ENCODE data around the gene C5orf34. TPM values are rescaled to one million over a fixed set of nuclear protein-coding genes. Genes with fewer than 3 reads are reported as not detected.

Gene C5orf34
- total and polyA plus RNA-seq, 4 donors, result 1.1 to 5.9 (median 1.6) TPM

DNA sequence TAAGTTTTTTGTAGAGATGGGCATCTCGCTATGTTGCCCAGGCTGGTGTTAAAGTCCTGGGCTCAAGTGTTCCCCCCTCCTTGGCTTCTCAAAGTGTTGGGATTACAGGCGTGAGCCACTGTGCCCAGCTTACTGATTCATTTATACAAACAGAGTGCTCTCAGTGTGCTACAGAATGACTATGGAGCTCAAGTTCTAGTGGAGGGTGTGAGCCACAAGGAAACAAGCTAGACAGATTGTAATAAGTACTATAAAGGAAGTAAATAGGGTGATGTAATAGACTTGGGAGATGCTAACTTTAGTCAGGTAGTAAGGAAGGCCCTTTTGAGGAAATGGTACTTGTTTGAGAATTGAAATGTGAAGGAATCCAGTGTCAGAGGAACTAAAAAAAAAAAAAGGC is 29.5 kb downstream of the C5orf34 start:
- no peaks in the 10 kb centered on the region for H3K36me3 ChIP-seq (ENCODE audit: control insufficient read depth in 4 of 4, insufficient read depth in 4 of 4, low read length in 4 of 4)
- DNase-seq, result no peak
- no peak overlapping the region for H3K9ac ChIP-seq (ENCODE audit: insufficient read depth in 1 of 2, low read length in 2 of 2)
- no peaks in the 10 kb centered on the region for H3K27me3 ChIP-seq (ENCODE audit: control insufficient read depth in 3 of 3, insufficient read depth in 3 of 3, low read length in 2 of 3)
- TF ChIP-seq CTCF (IDR thresholded peaks at IDR 0.05; ENCODE audit: control extremely low read depth, extremely low read depth), result no peak
- ATAC-seq (ENCODE audit: insufficient read depth, low FRiP score), result peak; percentile 7
- peaks cover 0 to 18% (median 4%) of the 10 kb centered on the region in 5 donors for H3K4me1 ChIP-seq (ENCODE audit: control insufficient read depth in 5 of 5, insufficient read depth in 5 of 5, low read length in 5 of 5)
- WGBS, 2 donors, result 81 to 92% methylated on average over 2 of the region's 2 CpGs
- no peak overlapping the region for H3K4me3 ChIP-seq
- no peaks in the 10 kb centered on the region for H3K9me3 ChIP-seq (ENCODE audit: control insufficient read depth in 4 of 4, insufficient read depth in 3 of 4, low read length in 3 of 4)
- H3K27ac ChIP-seq (ENCODE audit: low read depth in 1 of 2, low read length in 1 of 2), result peak overlapping the region in 1 of 2 donors; percentile 53

- DNase-seq (peak; percentile 92 to 93 (median 93)), ATAC-seq (ENCODE audit: insufficient read depth, low FRiP score) (peak; percentile 75)
- peak; percentile 49 for TF ChIP-seq CTCF (IDR thresholded peaks at IDR 0.05; ENCODE audit: control extremely low read depth, extremely low read depth)
- H3K27me3 ChIP-seq (ENCODE audit: control insufficient read depth in 3 of 3, insufficient read depth in 3 of 3, low read length in 2 of 3), result no peaks in the 10 kb centered on the region
- H3K9ac ChIP-seq (ENCODE audit: insufficient read depth in 1 of 2, low read length in 2 of 2), result peak overlapping the region; percentile 96 to 97
- peaks cover 0 to 18% (median 4%) of the 10 kb centered on the region in 5 donors for H3K4me1 ChIP-seq (ENCODE audit: control insufficient read depth in 5 of 5, insufficient read depth in 5 of 5, low read length in 5 of 5)
- peak overlapping the region; percentile 68 for H3K4me3 ChIP-seq
- H3K27ac ChIP-seq (ENCODE audit: low read depth in 1 of 2, low read length in 1 of 2), result peak overlapping the region; percentile 91 to 100
- WGBS, 2 donors, result 3 to 4% methylated on average over 32 of the region's 32 CpGs
- H3K36me3 ChIP-seq (ENCODE audit: control insufficient read depth in 4 of 4, insufficient read depth in 4 of 4, low read length in 4 of 4), result no peaks in the 10 kb centered on the region
- no peaks in the 10 kb centered on the region for H3K9me3 ChIP-seq (ENCODE audit: control insufficient read depth in 4 of 4, insufficient read depth in 3 of 4, low read length in 3 of 4)
Observed at GRCh38 chr5:43484106-43484849, 30.7 kb downstream of the C5orf34 start.

DNA sequence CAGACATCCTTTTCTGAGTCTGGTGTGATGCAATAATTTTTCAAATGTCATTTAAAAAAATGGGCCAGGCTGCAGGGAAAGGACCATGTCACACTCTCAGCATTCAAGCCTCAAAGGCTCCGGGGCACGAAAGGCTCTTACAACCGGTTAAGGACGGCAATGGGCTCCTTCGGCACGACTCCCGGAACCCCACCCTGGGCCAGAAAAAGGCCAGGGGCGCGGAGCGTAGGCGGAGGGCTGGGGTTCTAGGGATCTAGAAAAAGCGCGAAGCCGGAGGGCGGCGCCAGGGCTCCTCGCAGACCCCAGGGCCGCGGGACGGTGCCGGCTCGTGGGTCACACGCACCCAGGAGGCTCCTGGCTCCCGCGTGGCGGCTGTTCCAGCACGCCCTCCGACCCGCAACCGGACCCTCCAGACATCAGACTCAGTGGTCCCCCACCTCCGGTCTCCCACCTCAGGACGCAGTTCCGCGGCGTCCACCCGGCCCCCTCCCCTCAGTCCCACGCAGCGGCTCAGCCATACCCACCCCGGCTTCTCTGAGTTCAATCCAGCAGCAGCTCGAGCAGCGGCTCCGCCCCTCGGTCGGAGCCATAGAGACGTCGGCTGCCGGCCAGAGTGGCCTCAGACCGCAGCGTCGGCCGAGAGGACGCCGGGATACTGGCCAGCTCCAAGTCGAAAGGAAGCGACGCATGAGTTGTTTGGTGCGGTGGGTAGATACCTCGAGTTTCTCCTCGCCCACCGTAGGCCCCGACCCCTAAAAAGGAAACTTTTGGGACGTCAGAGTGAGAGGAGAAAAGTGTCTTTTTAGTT is 31.4 kb downstream of the C5orf34 start, which contains the start of gene TMEM267:
Gene TMEM267 (minus strand): TSS at position 568 of the 808 bp plus-strand sequence. CDS start 29,896 bp downstream, outside the sequence.
- Histone ChIP-seq H3K36me3 (ENCODE audit: control insufficient read depth in 4 of 4, insufficient read depth in 4 of 4, low read length in 4 of 4) (no peaks in the 10 kb centered on the region), H3K4me3 (peak within 1 kb of the TSS; percentile 90), H3K9ac (ENCODE audit: insufficient read depth in 1 of 2, low read length in 2 of 2) (peak within 1 kb of the TSS; percentile 96 to 97), H3K27me3 (ENCODE audit: control insufficient read depth in 3 of 3, insufficient read depth in 3 of 3, low read length in 2 of 3) (no peaks in the 10 kb centered on the region), H3K27ac (ENCODE audit: low read depth in 1 of 2, low read length in 1 of 2) (peak within 1 kb of the TSS; percentile 96 to 100), H3K9me3 (ENCODE audit: control insufficient read depth in 4 of 4, insufficient read depth in 3 of 4, low read length in 3 of 4) (no peaks in the 10 kb centered on the region), H3K4me1 (ENCODE audit: control insufficient read depth in 5 of 5, insufficient read depth in 5 of 5, low read length in 5 of 5) (peaks cover 0 to 18% (median 4%) of the 10 kb centered on the region in 5 donors)
- 0 to 1% methylated on average over 61 to 62 of the region's 62 CpGs for WGBS, 2 donors
- ATAC-seq (ENCODE audit: insufficient read depth, low FRiP score) (peak; percentile 93), DNase-seq (peak; percentile 95 to 98 (median 97))
- TF ChIP-seq CTCF (IDR thresholded peaks at IDR 0.05; ENCODE audit: control extremely low read depth, extremely low read depth), result no peak

Measured in lung (tissue), 12 donors.